Non-pigmented ciliary epithelial cell (primary cell): ENCODE measurements around the gene RFT1.

Source experiments
- DNase-seq: peaks from one replicate; pipeline ENCODE4 v3.0.0-alpha.2; 2010; ENCODE audit warnings: low read depth

RFT1 gene

DNA sequence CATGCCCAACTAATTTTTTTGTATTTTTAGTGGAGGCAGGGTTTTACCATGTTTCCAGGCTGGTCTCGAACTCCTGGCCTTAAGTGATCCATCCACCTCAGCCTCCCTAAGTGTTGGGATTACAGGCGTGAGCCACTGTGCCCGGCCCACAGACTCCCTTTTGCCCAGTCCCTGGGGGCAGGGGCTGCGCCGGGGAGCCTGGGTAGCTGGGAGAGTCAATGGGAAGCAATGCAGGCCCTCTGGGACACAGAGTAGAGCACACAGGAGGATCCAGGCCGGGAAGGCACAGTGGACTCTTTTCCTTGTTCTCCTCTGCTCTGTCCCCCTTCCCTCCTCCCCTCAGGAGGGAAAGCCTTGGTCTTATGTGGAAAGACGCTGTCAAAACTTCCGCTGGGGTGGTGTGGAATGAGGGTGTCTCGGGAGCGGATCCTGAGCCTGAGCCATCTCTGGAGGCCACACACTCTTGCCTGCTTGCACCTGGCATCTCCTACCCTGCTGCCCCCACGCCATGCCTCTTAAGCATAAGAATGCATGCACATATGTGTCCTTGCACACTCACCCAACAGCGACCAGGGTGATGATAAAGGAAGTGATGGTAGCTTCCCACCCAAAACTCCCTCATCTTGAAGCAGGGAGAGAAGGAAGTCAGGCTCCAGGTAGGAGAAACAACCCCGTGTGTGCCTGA, 18.9 kb upstream of the RFT1 start:
- DNase-seq, result no peak

DNA sequence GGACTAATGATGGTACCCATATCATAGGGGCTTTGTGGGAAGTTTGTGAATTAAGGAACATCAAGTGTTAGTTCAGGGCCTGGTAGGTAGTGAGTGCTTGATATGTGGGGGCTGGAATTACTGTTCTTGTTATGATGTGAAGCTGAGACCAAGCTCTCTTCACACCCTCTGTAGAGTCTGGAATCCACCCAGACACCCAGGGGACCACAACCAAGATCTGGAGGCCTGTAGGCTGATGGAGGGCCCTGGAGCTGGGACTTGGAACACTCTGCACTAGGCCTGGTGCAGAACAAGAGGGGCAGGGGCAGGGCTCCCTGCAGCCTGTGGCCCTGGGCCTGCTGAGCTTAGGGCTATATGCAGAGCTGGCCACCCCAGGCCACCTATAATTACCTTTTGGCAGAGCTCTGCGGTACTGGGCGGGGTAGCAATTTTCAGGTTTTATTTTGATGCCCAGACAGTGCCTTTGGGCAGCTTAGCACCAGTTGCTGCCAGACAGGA, 17.7 kb upstream of the RFT1 start:
- no peak for DNase-seq

DNA sequence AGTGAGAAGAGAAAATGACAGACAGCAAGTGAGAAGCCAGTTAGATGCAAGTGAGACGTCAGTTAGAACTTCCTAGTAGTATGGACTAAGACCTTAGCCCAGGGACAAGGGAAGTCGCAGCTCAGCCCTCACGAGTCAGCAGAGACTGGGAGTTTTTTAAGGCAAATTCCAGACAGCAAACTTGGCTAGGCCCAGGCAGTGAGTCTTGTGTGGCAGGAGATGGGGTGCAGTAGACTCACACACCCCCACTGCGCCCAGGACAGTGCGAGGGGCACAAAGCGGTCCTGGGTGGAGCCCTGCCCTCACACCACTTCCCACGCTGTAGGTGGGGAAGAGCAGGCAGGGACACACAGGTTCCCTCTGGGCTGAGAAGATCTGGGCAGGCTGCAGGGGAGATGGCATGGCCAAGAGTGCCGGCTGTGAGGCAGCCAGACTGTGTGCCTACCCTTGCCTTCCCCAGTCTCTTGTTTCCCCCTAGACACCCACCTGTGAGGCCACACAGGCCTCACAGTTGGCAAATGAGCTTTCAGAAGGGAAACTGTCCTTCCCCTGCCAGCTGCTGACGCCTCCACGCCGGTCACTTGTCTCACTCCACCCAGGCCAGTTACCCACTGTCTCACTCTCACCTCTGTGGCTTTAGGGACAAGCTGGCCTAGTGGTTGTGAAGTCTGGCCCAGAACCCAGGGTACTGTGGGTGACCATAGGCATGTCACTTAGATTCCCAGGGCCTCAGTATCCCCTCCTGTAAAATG, 17.1 kb upstream of the RFT1 start:
- no peak for DNase-seq

DNA sequence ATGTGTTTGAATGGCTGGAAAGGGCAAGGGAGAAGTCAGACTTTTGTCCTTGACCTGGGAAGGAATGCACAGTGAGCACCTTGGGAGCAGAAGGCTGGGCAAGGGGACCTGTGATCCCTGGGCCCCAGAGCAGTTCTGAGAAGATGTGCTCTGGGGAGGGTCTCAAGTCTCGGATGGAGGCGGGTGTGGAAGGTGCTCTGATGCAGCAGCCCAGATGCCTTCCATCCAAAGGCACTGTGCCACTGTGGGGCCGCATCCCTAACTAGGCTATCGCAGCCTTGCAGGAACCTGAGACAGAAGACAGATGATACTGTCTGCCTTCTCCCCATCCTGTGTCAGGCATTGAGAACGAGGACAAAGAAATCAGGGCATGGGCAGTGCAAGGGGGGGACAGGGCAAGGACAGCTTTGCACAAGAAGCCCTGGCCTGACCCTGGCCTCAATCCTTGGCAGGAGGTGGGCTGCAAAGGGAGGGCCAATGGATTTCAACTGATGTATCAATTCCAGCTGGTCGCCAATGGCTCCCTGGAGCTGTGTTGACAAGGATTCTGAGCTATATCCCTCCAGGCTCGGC, 16.2 kb upstream of the RFT1 start:
- no peak for DNase-seq

DNA sequence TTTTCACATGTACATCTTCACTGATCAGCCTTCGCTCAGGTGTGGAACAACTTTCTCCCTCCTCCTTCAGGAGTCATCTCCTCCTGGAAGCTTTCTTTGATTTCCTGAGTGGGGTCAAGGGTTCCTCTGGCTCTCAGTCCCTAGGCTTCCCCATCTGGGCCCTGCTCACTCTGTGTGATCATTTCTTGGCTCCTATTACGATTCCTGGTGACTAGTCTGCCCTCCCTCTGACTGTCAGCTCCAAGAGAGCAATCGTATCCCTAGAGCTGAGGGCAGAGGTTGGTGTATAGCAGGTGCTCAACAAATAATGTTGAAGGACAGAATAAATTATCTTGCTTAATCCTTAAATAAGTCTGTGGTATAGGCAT, 15.5 kb upstream of the RFT1 start:
- DNase-seq, result no peak

DNA sequence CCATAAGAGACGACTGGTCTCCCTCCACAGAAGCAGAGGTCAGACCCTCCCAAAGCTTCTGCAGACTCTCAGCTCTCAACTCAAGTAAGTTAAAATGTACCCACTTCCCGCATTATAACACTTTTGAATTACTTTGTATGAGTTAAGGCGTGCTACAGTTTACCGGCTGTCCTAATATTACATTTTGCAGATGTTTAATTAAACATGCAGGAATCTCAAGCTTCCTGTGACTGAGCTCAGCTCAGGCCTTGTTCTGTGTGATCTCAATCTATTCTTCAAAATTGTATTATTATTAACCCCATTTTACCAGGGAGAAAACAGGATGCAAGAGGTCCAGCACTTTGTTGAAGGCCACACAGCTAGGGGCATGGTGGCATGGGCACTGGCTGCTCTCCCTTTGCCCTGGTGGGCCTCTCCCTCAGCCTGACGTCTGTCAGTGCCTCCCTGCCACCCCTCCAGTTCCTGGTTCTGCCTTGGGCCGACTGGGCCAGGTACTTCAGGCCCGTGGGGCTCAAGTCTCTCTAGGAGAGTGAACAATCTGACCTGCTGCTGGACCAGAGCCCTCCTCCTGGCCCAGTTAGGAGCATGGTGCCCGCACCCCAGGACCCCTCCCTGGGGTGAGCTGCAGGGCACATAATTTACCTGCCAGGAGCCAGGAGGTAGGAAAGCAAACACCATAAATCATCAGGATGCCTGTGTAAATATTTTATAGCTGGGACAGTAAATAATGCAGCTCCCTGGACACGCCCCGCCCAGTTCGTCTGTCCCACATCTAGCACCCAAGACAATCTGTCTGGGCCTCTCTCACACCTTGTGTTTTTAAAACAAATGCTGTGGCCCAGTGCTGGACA, 14.9 kb upstream of the RFT1 start:
- no peak for DNase-seq

DNA sequence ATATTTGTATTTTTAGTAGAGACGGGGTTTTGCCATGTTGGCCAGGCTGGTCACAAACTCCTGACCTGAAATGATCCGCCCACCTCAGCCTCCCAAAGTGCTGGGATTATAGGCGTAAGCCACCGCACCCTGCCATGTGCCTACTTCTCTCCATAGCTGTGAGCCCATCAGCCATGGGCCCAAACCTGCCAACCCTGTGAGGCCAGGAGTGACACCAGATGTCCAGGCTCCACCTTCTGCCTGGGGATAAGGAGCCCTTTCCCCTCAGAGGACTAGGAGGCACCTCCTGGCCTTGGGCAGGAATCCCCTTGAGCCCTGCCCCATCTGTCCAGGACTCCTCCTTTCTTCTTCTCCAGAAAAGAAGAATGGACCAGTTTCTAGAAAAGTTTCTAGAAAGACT, 14.2 kb upstream of the RFT1 start:
- DNase-seq, result no peak

DNA sequence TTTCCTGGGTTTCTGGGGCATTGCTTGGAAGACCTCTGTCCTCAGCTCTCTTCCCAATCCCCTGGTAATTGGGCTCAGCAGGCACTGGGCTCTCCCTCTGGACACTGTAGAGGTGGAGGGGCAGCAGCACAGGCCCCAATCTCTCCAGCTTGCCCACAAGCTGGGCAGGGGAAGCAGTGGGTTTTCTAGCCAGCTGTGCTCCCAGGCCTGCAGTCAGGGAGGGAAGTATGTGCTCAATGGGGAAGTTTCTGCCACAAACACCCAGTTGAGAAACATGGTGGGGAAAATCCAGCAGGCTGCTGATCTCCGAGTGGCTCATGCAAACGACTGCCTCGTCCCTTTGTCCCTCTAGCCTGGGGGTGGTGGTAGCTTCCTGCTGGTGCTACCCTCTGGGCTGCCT, 12.8 kb upstream of the RFT1 start:
- DNase-seq, result no peak

DNA sequence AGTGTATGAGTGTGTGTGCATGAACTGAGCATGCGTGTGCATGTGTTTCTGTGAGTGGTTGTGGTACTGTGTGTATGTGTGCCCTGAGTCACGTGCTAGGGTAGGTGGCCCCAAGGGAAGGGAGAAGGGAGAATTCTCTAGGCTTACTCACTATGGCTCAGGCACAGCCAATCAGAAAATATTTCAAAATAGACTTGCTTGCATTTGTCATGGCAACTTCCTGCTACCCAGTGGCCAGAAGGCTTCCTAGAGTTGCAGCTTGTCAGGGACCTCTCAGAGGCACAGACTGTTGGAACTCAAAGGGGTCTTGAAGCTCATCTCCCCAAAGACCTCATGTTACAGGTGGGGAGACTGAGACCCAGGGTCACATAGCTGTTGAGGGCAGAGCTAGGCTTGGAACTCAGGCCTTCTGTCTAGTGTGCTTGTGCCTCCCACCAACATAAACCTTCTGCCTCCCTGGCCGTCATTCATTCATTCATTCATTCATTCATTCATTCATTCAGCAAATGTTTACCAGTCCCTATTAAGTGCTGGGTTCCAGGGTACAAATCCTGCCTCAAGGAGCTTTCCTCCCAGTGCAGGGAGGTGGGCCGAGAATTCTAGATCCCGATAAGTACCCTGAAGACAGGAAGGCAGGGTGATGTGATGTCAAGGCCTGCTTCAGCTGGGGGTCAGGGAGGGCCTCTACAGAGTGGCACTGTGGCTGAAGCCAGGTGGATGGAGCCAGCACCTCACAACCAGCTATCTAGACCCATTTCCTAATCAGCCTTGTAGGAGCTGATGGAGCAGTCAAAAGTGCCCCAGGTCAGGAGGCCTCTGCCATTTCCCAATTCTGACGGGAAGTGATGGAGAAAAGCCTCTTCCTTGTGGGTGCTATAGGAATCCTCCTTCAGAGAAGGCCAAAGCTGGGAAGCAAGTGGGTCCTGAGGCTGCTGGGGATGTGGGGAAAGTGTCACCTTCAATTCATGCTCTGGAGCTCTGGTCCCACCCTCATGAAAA, 10.9 kb upstream of the RFT1 start:
- no peak for DNase-seq

DNA sequence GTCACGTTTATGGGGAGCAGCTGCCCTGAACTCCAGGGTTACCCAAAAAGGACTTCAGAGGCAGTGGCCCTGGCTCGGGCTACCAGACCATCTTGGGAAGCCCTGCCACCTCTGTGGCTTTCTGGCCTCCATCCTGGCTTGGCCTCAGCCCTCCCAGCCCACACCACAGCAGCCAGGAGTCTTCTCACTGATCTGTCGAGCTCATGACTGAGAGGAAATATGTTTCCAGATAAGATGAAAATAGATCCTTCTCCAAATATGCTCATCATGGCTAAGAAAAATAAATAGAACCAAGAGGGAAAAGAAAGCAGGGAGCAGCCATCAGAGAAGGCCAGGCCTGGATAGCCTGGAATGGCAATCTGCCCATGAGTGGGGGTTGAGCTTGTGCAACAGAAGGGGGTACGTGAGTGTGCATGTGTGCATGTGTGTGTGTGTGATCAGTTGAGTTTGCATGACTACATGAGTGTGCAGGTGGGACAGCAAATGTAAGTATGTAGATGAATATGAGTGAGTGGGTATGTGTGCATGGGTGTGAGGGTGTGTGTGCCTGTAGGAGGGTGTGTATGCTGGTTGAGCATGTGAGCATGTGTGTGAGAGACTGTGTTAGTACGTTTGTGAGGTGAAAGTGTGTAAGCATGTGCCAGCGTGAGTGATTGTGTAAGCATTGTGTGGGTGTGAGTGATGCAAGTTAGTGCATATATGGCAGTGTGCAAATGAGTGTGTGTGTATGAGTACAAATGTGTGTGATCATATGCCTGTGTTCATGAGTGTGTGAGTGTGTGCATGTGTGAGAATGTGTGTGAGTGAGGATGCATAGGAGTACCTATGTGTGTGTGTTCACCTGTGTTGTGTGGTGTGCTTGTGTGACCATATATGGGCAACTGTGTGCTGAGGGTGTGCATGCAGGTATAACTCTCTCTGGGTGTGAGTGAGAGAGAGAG, 9.9 kb upstream of the RFT1 start:
- DNase-seq, result no peak

DNA sequence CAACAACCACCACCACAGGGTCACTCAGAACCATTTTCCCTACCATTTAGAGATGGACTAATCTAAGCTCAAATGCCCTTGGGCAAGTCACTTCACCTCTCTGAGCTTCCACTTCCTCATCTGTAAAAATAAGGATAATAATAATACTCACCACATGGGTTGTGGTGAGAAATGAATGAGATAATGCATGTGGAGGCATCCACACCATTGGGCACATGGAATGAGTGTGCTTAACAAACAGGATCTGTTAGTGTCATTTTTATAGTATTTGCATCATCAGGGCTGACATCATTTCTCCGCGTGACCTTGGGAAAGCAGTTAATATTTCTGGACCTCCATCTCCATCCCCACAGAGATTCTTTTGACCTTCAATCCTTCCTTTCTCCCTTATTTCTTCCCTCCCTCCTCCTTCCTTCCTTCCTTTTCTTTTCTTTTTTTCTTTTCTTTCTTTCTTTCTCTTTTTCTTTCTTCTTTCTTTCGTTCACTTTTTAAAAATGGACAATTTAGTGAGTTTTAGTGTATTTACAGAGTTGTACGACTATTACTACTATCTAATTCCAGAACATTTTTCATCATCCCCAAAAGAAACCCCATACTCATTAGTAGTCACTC, 7.7 kb upstream of the RFT1 start:
- DNase-seq, result no peak

DNA sequence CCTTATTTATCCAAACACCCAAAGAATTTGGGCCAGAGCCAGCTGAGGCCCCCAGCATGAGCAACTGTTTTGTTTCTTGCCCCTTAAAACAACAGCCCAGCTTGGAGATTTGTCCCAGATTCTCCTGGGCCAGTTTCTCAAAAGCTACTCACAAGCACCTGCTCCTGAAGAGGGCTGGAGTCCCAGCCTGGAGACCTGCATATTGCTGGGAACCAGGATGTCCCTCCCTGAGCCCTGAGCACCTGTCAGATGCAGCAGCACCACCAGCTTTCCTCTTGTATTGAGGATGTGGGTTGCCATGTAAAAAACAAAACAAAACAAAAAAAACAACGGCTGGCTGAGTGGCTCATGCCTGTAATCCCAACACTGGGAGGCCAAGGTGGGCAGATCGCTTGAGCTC, 7.0 kb upstream of the RFT1 start:
- DNase-seq, result no peak

DNA sequence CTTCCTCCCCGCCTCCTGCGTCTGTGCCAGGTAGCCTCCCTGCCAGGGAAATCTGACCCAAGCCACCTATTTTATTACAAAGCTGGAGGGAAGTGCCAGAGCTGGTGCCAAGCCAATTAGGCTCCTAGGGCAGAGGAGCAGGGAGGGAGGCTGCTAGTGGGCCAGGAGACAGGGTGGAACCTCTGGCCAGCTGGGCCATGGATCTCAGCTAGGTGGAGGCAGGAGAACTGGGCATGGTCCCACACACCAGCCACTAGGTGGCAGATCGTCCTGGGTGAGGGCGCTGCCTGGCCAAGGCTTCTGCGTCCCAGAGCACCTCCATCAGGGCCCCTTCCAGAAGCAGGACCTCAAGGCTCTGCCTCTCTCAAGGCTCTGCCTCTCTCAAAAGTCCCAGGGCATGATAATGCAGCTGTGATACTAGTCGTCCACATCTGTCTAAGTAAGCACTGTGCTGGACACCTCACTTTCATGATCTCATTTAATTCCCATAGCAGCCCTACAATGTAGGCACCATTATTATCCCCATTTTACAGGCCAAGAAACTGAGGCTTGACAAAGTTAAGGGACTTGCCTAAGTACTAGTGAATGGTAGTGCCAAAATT, 4.5 kb upstream of the RFT1 start:
- DNase-seq, result no peak

DNA sequence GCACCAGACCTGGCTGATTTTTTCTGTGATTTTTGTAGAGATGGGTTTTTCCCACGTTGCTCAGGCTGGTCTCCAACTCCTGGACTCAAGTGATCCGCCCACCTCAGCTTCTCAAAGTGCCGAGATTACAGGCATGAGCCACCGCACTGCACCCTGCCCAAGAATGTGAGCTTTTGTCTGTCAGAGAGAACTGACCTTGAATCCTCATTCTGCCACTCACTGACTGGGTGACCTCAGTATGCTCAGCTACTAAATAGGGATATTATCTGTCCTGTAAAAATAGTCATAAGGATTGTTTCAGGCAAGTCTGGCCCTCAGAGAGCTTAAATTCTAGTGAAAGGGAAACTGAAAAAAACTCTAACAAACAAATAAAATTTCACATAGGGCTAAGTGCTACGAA, 2.1 kb upstream of the RFT1 start:
- DNase-seq, result no peak

DNA sequence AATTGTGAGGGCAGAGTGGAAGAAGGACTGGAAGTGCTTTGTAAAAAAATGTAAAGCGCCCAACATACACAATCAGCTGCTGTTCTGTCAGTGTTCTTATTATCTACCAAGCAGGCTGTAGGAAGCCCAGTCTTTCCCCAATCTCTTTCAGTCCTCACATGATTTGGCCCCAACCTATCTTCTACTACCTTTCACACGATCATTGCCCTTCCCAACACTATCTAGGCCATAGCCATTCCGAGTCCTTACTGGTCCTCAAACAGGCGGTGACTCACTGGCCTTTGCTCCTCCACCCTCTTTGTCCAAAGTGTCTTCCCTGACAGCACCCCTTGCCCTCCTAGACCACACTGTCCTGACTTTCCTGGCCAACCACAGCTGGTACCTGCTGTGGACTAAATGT, 861 bp upstream of the RFT1 start:
- no peak for DNase-seq

DNA sequence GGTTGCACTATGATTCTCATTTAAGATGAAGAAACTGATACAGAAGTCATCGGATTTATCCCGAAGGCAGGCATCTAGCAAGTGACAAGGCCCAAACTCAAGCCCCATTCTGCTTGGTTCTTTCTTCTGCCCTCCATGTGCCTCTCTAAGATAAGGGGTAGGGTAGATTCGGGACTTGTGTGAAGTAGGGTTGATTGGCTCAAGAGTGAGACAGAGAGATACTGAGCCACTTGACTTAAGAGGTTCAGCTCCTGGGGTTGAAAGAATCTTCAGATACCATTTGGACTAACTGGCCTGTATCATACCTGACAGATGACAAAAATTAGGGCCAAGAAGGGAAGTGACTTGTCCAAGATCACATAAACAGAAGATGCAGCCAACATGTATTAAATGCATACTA, 891 bp downstream of the RFT1 start:
- no peak for DNase-seq

DNA sequence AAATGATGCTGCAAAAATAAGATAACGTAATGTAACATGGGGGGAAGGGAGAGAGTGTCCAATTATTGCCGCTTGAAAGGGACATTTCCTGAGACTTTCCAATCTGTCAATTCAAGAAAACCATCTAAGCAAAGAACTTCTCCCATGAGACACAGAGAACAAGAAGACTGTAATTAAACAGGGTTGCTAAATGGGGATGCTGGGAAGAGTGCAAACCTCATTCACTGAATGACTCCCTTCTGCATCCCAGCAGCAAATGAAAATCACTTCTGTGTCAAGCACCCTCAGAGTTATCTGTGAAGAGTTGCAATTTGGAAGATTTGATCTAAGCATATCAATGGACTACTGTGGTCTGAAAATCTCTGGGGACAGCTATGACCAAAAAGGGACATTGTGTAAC, 3.6 kb downstream of the RFT1 start:
- DNase-seq, result no peak

DNA sequence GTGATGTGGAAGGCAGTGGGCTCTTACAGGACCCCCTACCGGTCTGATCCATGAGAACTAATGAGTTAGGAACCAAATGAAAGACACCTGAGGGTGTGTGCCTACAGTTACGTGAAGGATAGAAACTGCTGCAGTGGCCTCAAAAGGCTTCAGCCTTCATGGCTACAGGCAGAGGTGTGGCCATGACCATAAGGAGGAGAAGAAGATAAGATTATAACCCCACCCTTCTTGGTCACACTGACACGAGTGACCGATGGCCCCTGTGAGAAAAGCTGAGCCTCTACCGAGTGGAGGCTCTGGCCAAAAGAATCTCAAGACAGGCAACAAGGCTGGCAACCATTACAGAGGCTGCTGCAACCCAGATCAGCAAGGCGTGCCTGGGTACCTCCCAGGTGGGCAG, 6.3 kb downstream of the RFT1 start:
- DNase-seq, result no peak

DNA sequence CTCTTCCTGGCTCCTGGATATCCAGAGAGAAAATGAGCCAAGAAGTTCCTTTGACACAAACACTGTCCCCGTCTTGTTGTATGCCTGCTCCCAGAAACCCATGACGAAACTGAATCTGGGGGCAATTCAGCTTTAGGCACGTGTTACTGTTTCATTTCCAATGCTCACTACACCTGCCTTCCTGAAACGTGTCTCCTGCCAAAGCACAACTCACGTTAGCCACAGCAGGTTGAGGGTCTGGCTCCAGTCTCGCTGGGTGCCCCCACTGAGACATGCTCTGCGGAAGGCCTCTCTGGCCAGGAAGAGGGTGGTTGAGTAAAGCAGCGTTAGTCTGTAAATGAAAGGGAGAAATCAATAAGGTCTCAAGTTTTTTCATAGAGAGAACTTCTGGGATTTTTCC, 6.7 kb downstream of the RFT1 start:
- DNase-seq, result no peak
